Measurements from ENCODE around the gene TMEM94. TPM values are rescaled to one million over a fixed set of nuclear protein-coding genes. Genes with fewer than 3 reads are reported as not detected.

Gene TMEM94
- 64.9 and 65.9 TPM in 2 replicates for polyA plus RNA-seq (2013)

DNA sequence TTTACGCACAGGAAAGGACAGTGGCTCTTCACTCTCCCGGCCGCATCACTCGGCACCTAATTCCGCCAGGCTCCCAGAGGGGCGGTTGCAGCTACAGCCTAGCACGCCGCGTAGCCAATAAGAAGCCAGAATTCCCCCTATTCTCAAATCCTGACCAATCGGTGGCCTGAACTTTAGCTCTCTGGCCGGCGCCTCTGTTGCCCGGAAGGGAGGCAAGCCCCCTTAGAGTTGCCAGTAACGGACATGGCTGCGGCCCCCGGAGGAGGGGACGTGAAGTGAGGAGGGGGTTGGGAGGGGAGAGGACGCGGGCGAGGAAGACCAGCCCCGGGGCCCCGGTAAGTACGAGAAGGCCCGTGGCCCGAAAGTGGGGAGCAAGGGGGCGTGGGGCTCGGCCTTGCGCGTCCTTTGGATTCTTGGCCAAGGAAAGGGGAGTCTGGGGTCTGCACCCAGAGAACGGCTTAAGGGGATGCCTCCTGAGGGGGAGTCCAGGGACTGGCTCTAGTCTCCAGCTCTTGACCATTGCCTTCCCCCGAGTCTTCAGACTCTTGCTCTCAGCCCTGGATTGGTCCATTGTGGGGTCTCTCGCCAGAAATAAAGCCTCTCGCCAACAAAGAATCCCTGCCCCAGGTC lies at the start of gene TMEM94:
Gene TMEM94, plus strand, starts transcription at position 219 of the 630 bp plus-strand sequence. CDS start 15,271 bp downstream, outside the sequence.
- Histone ChIP-seq H2AK5ac (ENCODE audit: low read length) (peak within 1 kb of the TSS; percentile 58), H4K8ac (ENCODE audit: low read depth, low read length) (peak within 1 kb of the TSS; percentile 93), H3K4me2 (ENCODE audit: low read length) (peak within 1 kb of the TSS; percentile 92), H3K27me3 (ENCODE audit: insufficient read depth, low read length) (no peaks in the 10 kb centered on the region), H3K79me2 (ENCODE audit: control insufficient read depth, insufficient read depth, low read length, poor library complexity) (peaks cover 6% of the 10 kb centered on the region), H3K4ac (ENCODE audit: low read depth, low read length) (peak within 1 kb of the TSS; percentile 49), H3K14ac (ENCODE audit: low read length) (peak within 1 kb of the TSS; percentile 85), H3K27ac (ENCODE audit: low read depth, low read length) (peak within 1 kb of the TSS; percentile 59), H3K36me3 (ENCODE audit: control insufficient read depth in 1 of 2, insufficient read depth in 2 of 2, low read length in 2 of 2) (no peaks in the 10 kb centered on the region), H2BK12ac (ENCODE audit: low read length) (no peak within 1 kb of the TSS), H2BK120ac (ENCODE audit: insufficient read depth, low read length, poor library complexity) (peak within 1 kb of the TSS; percentile 87), H3K79me1 (ENCODE audit: low read length) (peaks cover 14% of the 10 kb centered on the region), H3K4me3 (ENCODE audit: low read depth, low read length) (peak within 1 kb of the TSS; percentile 87), H3K23ac (ENCODE audit: low read length) (no peak within 1 kb of the TSS), H4K12ac (ENCODE audit: low read depth, low read length) (peak within 1 kb of the TSS; percentile 78), H3K9me3 (ENCODE audit: insufficient read depth, low read depth, low read length) (no peaks in the 10 kb centered on the region), H2AFZ (ENCODE audit: insufficient read depth, low read length, poor library complexity) (peak within 1 kb of the TSS; percentile 89), H3K4me1 (ENCODE audit: control insufficient read depth in 1 of 2, insufficient read depth in 2 of 2, low read length in 2 of 2) (peaks cover 3 to 15% of the 10 kb centered on the region in 2 experiments), H3K18ac (ENCODE audit: low read length) (peak within 1 kb of the TSS; percentile 81), H2BK5ac (ENCODE audit: low read depth, low read length, poor library complexity) (peak within 1 kb of the TSS; percentile 65), H4K91ac (ENCODE audit: low read depth, low read length) (peak within 1 kb of the TSS; percentile 96), H3K9ac (ENCODE audit: low read length) (peak within 1 kb of the TSS; percentile 97)
- no CpG with 5 or more reads among the region's 33 CpGs for WGBS (ENCODE audit: extremely low coverage, insufficient coverage, insufficient read length)
- DNase-seq, result peak; percentile 97 to 99

DNA sequence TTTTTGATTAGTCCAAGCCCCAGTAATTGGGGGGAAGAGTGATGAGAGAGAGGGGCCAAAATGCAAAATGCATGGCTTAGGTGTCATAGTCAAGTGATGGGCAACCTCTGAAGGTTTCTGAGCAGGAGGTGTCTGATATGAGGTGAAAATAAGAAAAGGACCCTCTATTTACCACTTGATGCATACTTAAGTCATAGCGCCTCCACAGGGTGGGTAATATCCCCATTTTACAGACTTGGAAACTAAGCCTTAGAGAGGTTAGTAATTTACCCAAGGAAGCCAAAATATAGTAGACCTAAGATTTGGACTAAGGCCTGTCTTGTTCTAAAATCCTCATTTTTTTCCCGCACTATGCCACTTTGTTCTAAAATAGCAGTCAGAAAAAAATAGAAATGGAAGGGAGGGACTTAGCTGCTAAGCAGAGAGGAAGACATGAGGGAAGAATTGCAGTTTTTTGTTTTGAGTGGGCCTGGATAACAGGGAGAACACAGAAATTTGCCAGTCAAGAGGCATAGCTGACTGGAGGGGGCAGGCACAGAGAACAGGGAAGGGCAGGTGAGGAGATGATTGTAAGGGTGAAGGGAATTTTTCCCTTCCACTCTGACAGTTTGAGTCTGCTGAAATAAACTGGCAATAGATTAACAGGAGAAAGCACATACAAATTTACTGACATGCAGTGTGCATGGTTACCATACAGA lies 48.6 kb upstream of the TMEM94 start:
- Histone ChIP-seq H3K14ac (ENCODE audit: low read length) (no peak overlapping the region), H2BK5ac (ENCODE audit: low read depth, low read length, poor library complexity) (no peak overlapping the region), H3K27ac (ENCODE audit: low read depth, low read length) (no peak overlapping the region), H4K12ac (ENCODE audit: low read depth, low read length) (no peak overlapping the region), H3K23ac (ENCODE audit: low read length) (no peak overlapping the region), H3K4ac (ENCODE audit: low read depth, low read length) (no peak overlapping the region), H2BK12ac (ENCODE audit: low read length) (no peak overlapping the region), H4K91ac (ENCODE audit: low read depth, low read length) (no peak overlapping the region), H3K79me1 (ENCODE audit: low read length) (peaks cover 5% of the 10 kb centered on the region), H3K18ac (ENCODE audit: low read length) (no peak overlapping the region), H2BK120ac (ENCODE audit: insufficient read depth, low read length, poor library complexity) (no peak overlapping the region), H3K79me2 (ENCODE audit: control insufficient read depth, insufficient read depth, low read length, poor library complexity) (peaks cover 10% of the 10 kb centered on the region), H2AFZ (ENCODE audit: insufficient read depth, low read length, poor library complexity) (no peak overlapping the region), H3K4me2 (ENCODE audit: low read length) (no peak overlapping the region), H4K8ac (ENCODE audit: low read depth, low read length) (no peak overlapping the region), H2AK5ac (ENCODE audit: low read length) (no peak overlapping the region), H3K27me3 (ENCODE audit: insufficient read depth, low read length) (no peaks in the 10 kb centered on the region), H3K9me3 (ENCODE audit: insufficient read depth, low read depth, low read length) (no peaks in the 10 kb centered on the region), H3K9ac (ENCODE audit: low read length) (no peak overlapping the region), H3K4me1 (ENCODE audit: control insufficient read depth in 1 of 2, insufficient read depth in 2 of 2, low read length in 2 of 2) (no peaks in the 10 kb centered on the region), H3K36me3 (ENCODE audit: control insufficient read depth in 1 of 2, insufficient read depth in 2 of 2, low read length in 2 of 2) (no peaks in the 10 kb centered on the region), H3K4me3 (ENCODE audit: low read depth, low read length) (no peak overlapping the region)
- no CpG with 5 or more reads among the region's 2 CpGs for WGBS (ENCODE audit: extremely low coverage, insufficient coverage, insufficient read length)
- DNase-seq, result no peak

DNA sequence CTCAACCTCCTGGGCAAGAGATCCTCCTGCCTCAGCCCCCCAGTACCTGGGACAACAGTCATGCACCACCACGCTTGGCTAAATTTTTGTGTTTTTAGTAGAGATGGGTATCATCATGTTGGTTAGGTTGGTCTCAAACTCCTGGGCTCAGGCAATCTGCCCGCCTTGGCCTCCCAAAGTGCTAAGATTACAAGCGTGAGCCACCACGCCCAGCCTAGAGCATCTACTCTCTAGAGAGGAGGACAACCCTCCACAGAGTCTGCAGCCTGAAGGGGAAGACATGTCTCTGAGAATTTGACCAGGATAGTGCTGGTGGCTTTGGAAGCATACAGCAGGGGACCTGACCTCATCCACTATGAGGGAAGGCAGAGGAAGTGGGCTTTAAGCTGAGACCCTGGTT lies 46.3 kb upstream of the TMEM94 start:
- no peak overlapping the region for H2BK120ac ChIP-seq (ENCODE audit: insufficient read depth, low read length, poor library complexity)
- H3K18ac ChIP-seq (ENCODE audit: low read length), result no peak overlapping the region
- DNase-seq, result no peak
- H3K4me3 ChIP-seq (ENCODE audit: low read depth, low read length), result no peak overlapping the region
- no peak overlapping the region for H2AFZ ChIP-seq (ENCODE audit: insufficient read depth, low read length, poor library complexity)
- no peak overlapping the region for H3K14ac ChIP-seq (ENCODE audit: low read length)
- H4K8ac ChIP-seq (ENCODE audit: low read depth, low read length), result no peak overlapping the region
- H4K91ac ChIP-seq (ENCODE audit: low read depth, low read length), result no peak overlapping the region
- H3K79me2 ChIP-seq (ENCODE audit: control insufficient read depth, insufficient read depth, low read length, poor library complexity), result peaks cover 3% of the 10 kb centered on the region
- no peak overlapping the region for H3K27ac ChIP-seq (ENCODE audit: low read depth, low read length)
- H2BK12ac ChIP-seq (ENCODE audit: low read length), result no peak overlapping the region
- no peak overlapping the region for H3K9ac ChIP-seq (ENCODE audit: low read length)
- H2AK5ac ChIP-seq (ENCODE audit: low read length), result no peak overlapping the region
- H3K79me1 ChIP-seq (ENCODE audit: low read length), result peaks cover 3% of the 10 kb centered on the region
- H3K9me3 ChIP-seq (ENCODE audit: insufficient read depth, low read depth, low read length), result no peaks in the 10 kb centered on the region
- no peak overlapping the region for H3K23ac ChIP-seq (ENCODE audit: low read length)
- WGBS (ENCODE audit: extremely low coverage, insufficient coverage, insufficient read length), result no CpG with 5 or more reads among the region's 4 CpGs
- no peaks in the 10 kb centered on the region for H3K4me1 ChIP-seq (ENCODE audit: control insufficient read depth in 1 of 2, insufficient read depth in 2 of 2, low read length in 2 of 2)
- H3K36me3 ChIP-seq (ENCODE audit: control insufficient read depth in 1 of 2, insufficient read depth in 2 of 2, low read length in 2 of 2), result no peaks in the 10 kb centered on the region
- H4K12ac ChIP-seq (ENCODE audit: low read depth, low read length), result no peak overlapping the region
- no peak overlapping the region for H3K4ac ChIP-seq (ENCODE audit: low read depth, low read length)
- no peak overlapping the region for H3K4me2 ChIP-seq (ENCODE audit: low read length)
- no peak overlapping the region for H2BK5ac ChIP-seq (ENCODE audit: low read depth, low read length, poor library complexity)
- H3K27me3 ChIP-seq (ENCODE audit: insufficient read depth, low read length), result no peaks in the 10 kb centered on the region

GRCh38 chr17:75411328-75412067 lies 44.9 kb upstream of the TMEM94 start:
- Histone ChIP-seq H2BK5ac (ENCODE audit: low read depth, low read length, poor library complexity) (no peak overlapping the region), H3K27ac (ENCODE audit: low read depth, low read length) (no peak overlapping the region), H3K27me3 (ENCODE audit: insufficient read depth, low read length) (no peaks in the 10 kb centered on the region), H3K4me2 (ENCODE audit: low read length) (no peak overlapping the region), H3K79me1 (ENCODE audit: low read length) (no peaks in the 10 kb centered on the region), H3K4me3 (ENCODE audit: low read depth, low read length) (no peak overlapping the region), H2AFZ (ENCODE audit: insufficient read depth, low read length, poor library complexity) (no peak overlapping the region), H3K9ac (ENCODE audit: low read length) (no peak overlapping the region), H2AK5ac (ENCODE audit: low read length) (no peak overlapping the region), H4K91ac (ENCODE audit: low read depth, low read length) (no peak overlapping the region), H4K8ac (ENCODE audit: low read depth, low read length) (peak overlapping the region; percentile 32), H3K4ac (ENCODE audit: low read depth, low read length) (no peak overlapping the region), H2BK120ac (ENCODE audit: insufficient read depth, low read length, poor library complexity) (no peak overlapping the region), H3K18ac (ENCODE audit: low read length) (no peak overlapping the region), H3K79me2 (ENCODE audit: control insufficient read depth, insufficient read depth, low read length, poor library complexity) (no peaks in the 10 kb centered on the region), H4K12ac (ENCODE audit: low read depth, low read length) (no peak overlapping the region), H3K9me3 (ENCODE audit: insufficient read depth, low read depth, low read length) (no peaks in the 10 kb centered on the region), H2BK12ac (ENCODE audit: low read length) (no peak overlapping the region), H3K14ac (ENCODE audit: low read length) (no peak overlapping the region), H3K36me3 (ENCODE audit: control insufficient read depth in 1 of 2, insufficient read depth in 2 of 2, low read length in 2 of 2) (no peaks in the 10 kb centered on the region), H3K4me1 (ENCODE audit: control insufficient read depth in 1 of 2, insufficient read depth in 2 of 2, low read length in 2 of 2) (no peaks in the 10 kb centered on the region), H3K23ac (ENCODE audit: low read length) (no peak overlapping the region)
- no peak for DNase-seq
- no CpG with 5 or more reads among the region's 5 CpGs for WGBS (ENCODE audit: extremely low coverage, insufficient coverage, insufficient read length)

Measured in trophoblast cell (in vitro differentiated cells and primary cell).